Pulmonary artery endothelial cell (primary cell): ENCODE results near the gene VIPR2. TPM values are rescaled to one million over a fixed set of nuclear protein-coding genes. Genes with fewer than 3 reads are reported as not detected.

Experiments used
- DNase-seq: peaks from one replicate; pipeline ENCODE4 v3.0.0-alpha.2; 2011; ENCODE audit warnings: low read depth, low spot score
- total RNA-seq: library from RNA; depleted of rRNA; stranded (reverse); fragments of >200 nt; gene quantifications from 2 replicates; pipeline ENCODE4 v1.2.3, GENCODE V29; 2014

VIPR2 gene
- total RNA-seq, 1 donor from 2014 or later = not detected

- no peak for DNase-seq
Measured at GRCh38 chr7:159047536-159047935, 97.1 kb downstream of the VIPR2 start.

GRCh38 chr7:159046300-159046699, 98.4 kb downstream of the VIPR2 start:
- no peak for DNase-seq

GRCh38 chr7:159045839-159046238, 98.8 kb downstream of the VIPR2 start:
- DNase-seq = no peak

GRCh38 chr7:159042581-159043101, 102.0 kb downstream of the VIPR2 start:
- no peak for DNase-seq

- DNase-seq = no peak
Measured at GRCh38 chr7:159042103-159042502, 102.6 kb downstream of the VIPR2 start.

- DNase-seq = no peak
Measured at GRCh38 chr7:159040912-159041711, 103.6 kb downstream of the VIPR2 start.

- no peak for DNase-seq
Measured at GRCh38 chr7:159040146-159040545, 104.5 kb downstream of the VIPR2 start.

- DNase-seq = no peak
Measured at GRCh38 chr7:159039716-159040115, 105.0 kb downstream of the VIPR2 start.

- DNase-seq = no peak
Measured at GRCh38 chr7:159038066-159038465, 106.6 kb downstream of the VIPR2 start.

- DNase-seq = no peak
Measured at GRCh38 chr7:159036916-159037605, 107.6 kb downstream of the VIPR2 start.

GRCh38 chr7:159035571-159036073, 109.0 kb downstream of the VIPR2 start:
- DNase-seq = no peak

- no peak for DNase-seq
Measured at GRCh38 chr7:159034988-159035387, 109.7 kb downstream of the VIPR2 start.

- no peak for DNase-seq
Measured at GRCh38 chr7:159034394-159034793, 110.3 kb downstream of the VIPR2 start.

GRCh38 chr7:159033956-159034355, 110.7 kb downstream of the VIPR2 start:
- DNase-seq = no peak

- DNase-seq = no peak
Measured at GRCh38 chr7:159033473-159033825, 111.2 kb downstream of the VIPR2 start.

- no peak for DNase-seq
Measured at GRCh38 chr7:159032753-159033472, 111.8 kb downstream of the VIPR2 start.

GRCh38 chr7:159032322-159032721, 112.3 kb downstream of the VIPR2 start:
- DNase-seq = no peak

GRCh38 chr7:159031750-159032149, 112.9 kb downstream of the VIPR2 start:
- no peak for DNase-seq

- no peak for DNase-seq
Measured at GRCh38 chr7:159031135-159031701, 113.4 kb downstream of the VIPR2 start.

- DNase-seq = no peak
Measured at GRCh38 chr7:159030490-159031134, 114.1 kb downstream of the VIPR2 start.
